Measurements from ENCODE around the gene SUMO4.

SUMO4 gene

GRCh38 chr6:149431905-149432775 is 32.1 kb downstream of the SUMO4 start:
- peak; percentile 38 for DNase-seq (ENCODE audit: low read depth)
- no peak overlapping the region for H3K4me3 ChIP-seq (ENCODE audit: low read length)
- TF ChIP-seq CTCF (conservative IDR thresholded peaks at IDR 0.05; ENCODE audit: low read depth, low read length): peak; percentile 89

GRCh38 chr6:149433405-149433804 is 33.3 kb downstream of the SUMO4 start:
- TF ChIP-seq CTCF (conservative IDR thresholded peaks at IDR 0.05; ENCODE audit: low read depth, low read length): no peak
- no peak for DNase-seq (ENCODE audit: low read depth)
- H3K4me3 ChIP-seq (ENCODE audit: low read length): no peak overlapping the region

- no peak overlapping the region for H3K4me3 ChIP-seq (ENCODE audit: low read length)
- DNase-seq (ENCODE audit: low read depth): no peak
- no peak for TF ChIP-seq CTCF (conservative IDR thresholded peaks at IDR 0.05; ENCODE audit: low read depth, low read length)
These were observed 33.8 kb downstream of the SUMO4 start for GRCh38 chr6:149433881-149434280.

GRCh38 chr6:149435919-149436586 is 36.0 kb downstream of the SUMO4 start:
- H3K4me3 ChIP-seq (ENCODE audit: low read length): no peak overlapping the region
- DNase-seq (ENCODE audit: low read depth): no peak
- TF ChIP-seq CTCF (conservative IDR thresholded peaks at IDR 0.05; ENCODE audit: low read depth, low read length): no peak

GRCh38 chr6:149436647-149437046 is 36.6 kb downstream of the SUMO4 start:
- TF ChIP-seq CTCF (conservative IDR thresholded peaks at IDR 0.05; ENCODE audit: low read depth, low read length): no peak
- H3K4me3 ChIP-seq (ENCODE audit: low read length): no peak overlapping the region
- DNase-seq (ENCODE audit: low read depth): no peak

- DNase-seq (ENCODE audit: low read depth): no peak
- no peak for TF ChIP-seq CTCF (conservative IDR thresholded peaks at IDR 0.05; ENCODE audit: low read depth, low read length)
These were observed 37.1 kb downstream of the SUMO4 start for GRCh38 chr6:149437212-149437611.

More at GRCh38 chr6:149437212-149437611, 37.1 kb downstream of the SUMO4 start:
- H3K4me3 ChIP-seq (ENCODE audit: low read length): no peak overlapping the region
